Aorta (tissue), 5 donors: ENCODE data around the gene SEC23IP. TPM values are rescaled to one million over a fixed set of nuclear protein-coding genes. Genes with fewer than 3 reads are reported as not detected.

Source experiments
- ATAC-seq: fragments of 200-7000 bp; cut with Tn5 transposase; one replicate; pipeline ENCODE4 v1.9.1; 2022; ENCODE audit warnings: moderate library complexity; ENCODE audit not compliant: low FRiP score
- DNase-seq, 2 donors: peaks; one replicate each; pipeline ENCODE4 v3.0.0-alpha.2; 2020
- H3K27ac ChIP-seq, 2 donors: one replicate each; pipeline ENCODE4 v1.5.1; 2013; ENCODE audit warnings: low read length in 2 of 2, mild to moderate bottlenecking in 2 of 2, moderate library complexity in 2 of 2, control low read depth in 1 of 2, inconsistent platforms in 1 of 2, low read depth in 1 of 2
- H3K27me3 ChIP-seq, 2 donors: one replicate each; pipeline ENCODE4 v1.6.1; 2013; ENCODE audit warnings: control low read depth in 1 of 2, low read length in 1 of 2, mild to moderate bottlenecking in 1 of 2, moderate library complexity in 1 of 2; ENCODE audit not compliant: insufficient read depth in 2 of 2, control insufficient read depth in 1 of 2
- H3K36me3 ChIP-seq, 2 donors: one replicate each; pipeline ENCODE4 v1.6.1; 2013; ENCODE audit warnings: control low read depth in 1 of 2, low read length in 1 of 2, mild to moderate bottlenecking in 1 of 2; ENCODE audit not compliant: insufficient read depth in 2 of 2, control insufficient read depth in 1 of 2
- H3K4me1 ChIP-seq, 2 donors: one replicate each; pipeline ENCODE4 v1.6.1; 2013; ENCODE audit warnings: low read length in 2 of 2, control low read depth in 1 of 2, mild to moderate bottlenecking in 1 of 2, moderate library complexity in 1 of 2; ENCODE audit not compliant: insufficient read depth in 2 of 2, control insufficient read depth in 1 of 2
- H3K4me3 ChIP-seq, 2 donors: one replicate each; pipeline ENCODE4 v1.5.1; 2013; ENCODE audit warnings: low read length in 2 of 2, control low read depth in 1 of 2, mild to moderate bottlenecking in 1 of 2
- H3K9me3 ChIP-seq: one replicate; pipeline ENCODE4 v1.6.1; 2013; ENCODE audit warnings: mild to moderate bottlenecking, low read length; ENCODE audit not compliant: control insufficient read depth
- WGBS, 2 donors: extraction: QIAGEN DNeasy Blood & Tissue Kit; methylation state at CpG; one replicate each; pipeline ENCODE4 v1.1.7; 2013; 5-methylcytosine and 5-hydroxymethylcytosine counted together
- intact Hi-C, 2 donors: fragments of 100-400 bp; cut with DNase I; formaldehyde crosslinking; loops; one replicate each; pipeline versions ENCODE4 v1.14.2 to v1.15.0; 2022
- polyA plus RNA-seq, 2 donors: library from polyadenylated mRNA; stranded (reverse); fragments of 200-250 nt; gene quantifications; one replicate each; pipeline ENCODE4 v1.2.3, GENCODE V29; 2013
- total RNA-seq, 2 donors: library from RNA; stranded (reverse); fragmentation: NEBNext Ultra II Directional; extraction: Animal tissue kit (Norgen Biotek cat#: 25700); gene quantifications; one replicate each; pipeline ENCODE4 v1.2.1, GENCODE V29; 2021
- donor health status: healthy with polysubstance abuse.
- donor health status: Bipolar disorder and iron deficiency.
- donor health status: DM: no; HTN: no; CAD: no.
- donor health status: DM: no; HTN: no; CAD: no.
- donor health status: DM: yes; HTN: yes; CAD: no.

Gene SEC23IP
- total and polyA plus RNA-seq, 4 donors, result 7.2 to 52.0 (median 28.7) TPM

DNA sequence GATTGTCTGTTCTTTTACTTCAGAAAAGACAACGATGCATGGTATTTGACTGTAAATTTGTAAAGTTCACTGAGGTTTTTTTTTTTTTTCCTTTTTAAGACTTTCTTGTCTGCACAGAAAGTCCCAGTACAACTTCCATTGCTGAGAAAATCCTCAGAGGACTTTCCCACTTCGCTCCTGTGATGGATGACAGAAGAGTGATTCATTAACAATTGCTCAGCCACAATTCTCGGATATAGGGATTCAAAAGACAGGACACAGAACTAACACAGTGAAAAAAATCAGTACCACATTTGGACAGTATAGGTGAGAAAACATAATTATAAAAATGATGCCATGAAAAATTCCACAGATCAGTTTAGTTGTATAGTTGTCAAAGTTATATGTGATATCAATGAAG lies 48.0 kb downstream of the SEC23IP start:
- peaks cover 4 to 8% of the 10 kb centered on the region in 2 donors for H3K36me3 ChIP-seq
- ATAC-seq, result no peak
- H3K4me1 ChIP-seq, result no peaks in the 10 kb centered on the region
- intact Hi-C loops, result no loop called here
- no peak for DNase-seq
- no peaks in the 10 kb centered on the region for H3K9me3 ChIP-seq
- no peak overlapping the region for H3K27ac ChIP-seq
- WGBS, 2 donors, result 64 to 66% methylated on average over 3 of the region's 3 CpGs
- H3K4me3 ChIP-seq, result no peak overlapping the region
- no peaks in the 10 kb centered on the region for H3K27me3 ChIP-seq

DNA sequence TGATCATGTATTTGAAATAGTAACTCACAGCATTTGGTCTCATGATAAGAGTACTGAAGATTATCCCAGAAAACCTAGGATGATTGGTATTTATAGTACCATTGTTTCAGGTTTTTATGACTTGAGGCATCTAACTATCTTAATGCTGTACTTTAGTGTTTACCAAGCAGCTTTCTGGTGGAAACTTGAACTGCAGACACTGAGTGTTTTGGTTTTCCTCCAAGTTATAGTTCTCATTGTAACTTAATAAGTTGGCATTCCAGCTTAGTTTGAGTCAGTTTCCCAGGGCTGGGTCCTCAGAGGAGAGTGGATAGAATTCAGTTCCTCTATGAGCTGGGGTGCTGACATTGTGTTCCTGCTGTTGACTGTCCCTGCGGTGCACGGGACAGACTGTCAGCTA lies 50.4 kb downstream of the SEC23IP start:
- H3K27ac ChIP-seq, result no peak overlapping the region
- no peaks in the 10 kb centered on the region for H3K9me3 ChIP-seq
- whole genome bisulfite sequencing, 2 donors, result 90 to 93% methylated on average over 2 of the region's 2 CpGs
- no peaks in the 10 kb centered on the region for H3K27me3 ChIP-seq
- no peaks in the 10 kb centered on the region for H3K4me1 ChIP-seq
- intact Hi-C loops, result no loop called here
- ATAC-seq, result no peak
- no peak for DNase-seq
- peaks cover 4 to 6% of the 10 kb centered on the region in 2 donors for H3K36me3 ChIP-seq
- no peak overlapping the region for H3K4me3 ChIP-seq

DNA sequence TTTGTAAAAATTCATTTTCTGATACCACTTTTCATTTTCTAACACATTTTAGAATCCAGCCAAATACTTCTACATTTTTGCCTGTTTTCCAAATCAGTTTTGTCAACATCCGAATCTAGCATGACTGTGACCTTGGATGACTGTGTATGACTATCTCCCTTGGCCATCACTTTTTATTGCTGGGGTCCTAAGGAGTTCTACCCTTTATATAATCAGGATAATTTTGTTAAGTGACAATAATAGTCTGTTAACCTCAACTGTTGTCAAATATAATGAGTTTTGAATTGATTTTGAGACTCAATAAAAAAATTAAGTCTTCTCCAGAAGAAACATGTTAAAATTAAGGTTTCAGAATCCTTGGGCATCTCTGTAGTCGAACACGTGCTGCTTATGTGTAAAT lies 53.3 kb downstream of the SEC23IP start:
- Histone ChIP-seq H3K27me3 (no peaks in the 10 kb centered on the region), H3K27ac (no peak overlapping the region), H3K9me3 (no peaks in the 10 kb centered on the region), H3K4me1 (no peaks in the 10 kb centered on the region), H3K4me3 (no peak overlapping the region), H3K36me3 (peaks cover 4 to 6% of the 10 kb centered on the region in 2 donors)
- DNase-seq, result no peak
- no peak for ATAC-seq
- intact Hi-C loops, result no loop called here
- 55 to 59% methylated on average over 3 of the region's 3 CpGs for WGBS, 2 donors

DNA sequence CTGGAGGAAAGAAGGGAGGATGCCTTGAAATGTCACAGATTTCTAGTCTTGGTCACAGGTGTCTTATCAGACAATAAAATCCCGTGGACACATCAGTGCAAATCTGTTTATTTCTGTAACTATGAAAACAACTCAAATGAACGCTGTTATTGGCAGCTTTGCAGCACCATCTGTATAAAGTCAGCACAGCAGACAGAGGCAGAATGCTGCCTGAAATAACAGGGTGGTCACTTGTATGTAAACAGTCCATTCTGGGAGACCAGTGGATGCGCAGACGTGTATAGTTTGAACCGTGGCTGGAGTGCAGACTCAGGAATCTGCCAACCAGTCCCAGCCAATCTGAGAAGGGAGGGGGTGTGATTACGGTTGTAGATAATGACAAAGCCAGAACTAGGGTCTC lies 54.8 kb downstream of the SEC23IP start:
- Histone ChIP-seq H3K9me3 (no peaks in the 10 kb centered on the region), H3K36me3 (peaks cover 0 to 6% of the 10 kb centered on the region in 2 donors), H3K4me1 (no peaks in the 10 kb centered on the region), H3K27ac (no peak overlapping the region), H3K27me3 (no peaks in the 10 kb centered on the region), H3K4me3 (no peak overlapping the region)
- ATAC-seq (no peak), DNase-seq (no peak)
- intact Hi-C loops, result no loop called here
- WGBS, 2 donors, result 11 to 14% methylated on average over 6 of the region's 6 CpGs

DNA sequence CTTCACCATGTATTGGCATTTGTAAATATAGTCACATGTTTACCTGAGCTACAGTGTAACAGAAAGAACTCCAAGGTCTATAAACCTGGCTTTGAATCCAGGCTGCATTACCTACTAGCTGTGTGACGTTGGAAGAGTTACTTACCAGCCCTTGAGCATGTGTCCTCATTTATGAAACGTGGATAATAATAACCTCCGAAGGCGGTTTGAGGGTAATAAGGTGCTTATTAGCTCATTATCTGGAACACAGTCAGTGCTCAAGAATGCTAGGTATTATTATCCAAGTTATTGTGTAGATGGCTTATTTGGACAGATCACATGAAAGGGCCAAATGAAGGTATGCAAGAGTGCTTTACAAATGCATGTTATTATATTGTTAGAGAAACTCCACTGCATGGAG lies 64.9 kb downstream of the SEC23IP start:
- 77 to 81% methylated on average over 4 of the region's 4 CpGs for WGBS, 2 donors

DNA sequence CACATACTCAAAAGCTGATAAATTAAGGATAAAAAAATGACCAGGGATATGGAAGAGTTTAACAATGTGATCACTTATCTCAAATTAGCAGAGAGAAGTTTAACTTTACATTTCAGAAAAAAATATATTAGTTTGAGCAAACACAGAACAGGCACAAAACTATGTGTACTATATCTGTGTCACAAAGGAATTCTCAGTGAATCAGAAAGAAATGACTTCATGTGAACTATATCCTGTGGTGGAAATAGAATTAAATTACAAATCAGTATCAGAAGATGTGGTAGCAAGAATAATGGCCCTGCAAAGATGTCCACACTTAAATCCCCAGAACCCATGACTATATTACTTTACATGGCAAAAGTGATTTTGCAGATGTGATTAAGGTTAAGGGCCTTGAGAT lies 70.3 kb downstream of the SEC23IP start:
- ATAC-seq (no peak), DNase-seq (no peak)
- H3K4me1 ChIP-seq, result no peaks in the 10 kb centered on the region
- H3K27me3 ChIP-seq, result peaks cover 0 to 1% of the 10 kb centered on the region in 2 donors
- no peak overlapping the region for H3K27ac ChIP-seq
- intact Hi-C loops, result no loop called here
- no peaks in the 10 kb centered on the region for H3K36me3 ChIP-seq
- peaks cover 7% of the 10 kb centered on the region for H3K9me3 ChIP-seq
- H3K4me3 ChIP-seq, result no peak overlapping the region

More for the DNA sequence above, 64.9 kb downstream of the SEC23IP start:
- Histone ChIP-seq H3K4me3 (no peak overlapping the region), H3K36me3 (peaks cover 0 to 2% of the 10 kb centered on the region in 2 donors), H3K27ac (no peak overlapping the region), H3K4me1 (no peaks in the 10 kb centered on the region), H3K9me3 (no peaks in the 10 kb centered on the region), H3K27me3 (no peaks in the 10 kb centered on the region)
- intact Hi-C loops, result no loop called here
- DNase-seq (no peak), ATAC-seq (no peak)

DNA sequence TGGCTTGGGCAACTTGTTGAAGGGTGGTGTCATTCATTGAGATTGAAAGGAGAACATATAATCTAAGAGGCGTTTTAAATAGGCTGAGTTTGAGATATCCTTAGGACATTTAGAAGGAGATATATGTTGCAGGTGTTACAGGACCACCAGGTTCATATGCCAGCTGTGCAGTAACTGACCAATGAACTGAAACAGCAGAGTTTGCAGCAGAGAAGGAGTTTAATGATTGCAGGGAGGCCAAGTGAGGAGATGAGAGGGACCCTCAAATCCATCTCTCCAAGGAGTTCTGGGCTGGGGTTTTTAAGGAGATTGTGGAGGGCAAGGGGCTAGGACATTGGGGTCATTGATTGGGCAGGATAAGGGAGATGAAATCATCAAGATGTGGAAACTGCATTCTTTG lies 74.5 kb downstream of the SEC23IP start:
- Histone ChIP-seq H3K36me3 (no peaks in the 10 kb centered on the region), H3K4me3 (no peak overlapping the region), H3K4me1 (no peaks in the 10 kb centered on the region), H3K27me3 (peaks cover 0 to 1% of the 10 kb centered on the region in 2 donors), H3K9me3 (peaks cover 8% of the 10 kb centered on the region), H3K27ac (no peak overlapping the region)
- intact Hi-C loops, result no loop called here
- WGBS, 2 donors, result 60 to 71% methylated on average over 1 of the region's 1 CpG
- ATAC-seq (no peak), DNase-seq (no peak)

DNA sequence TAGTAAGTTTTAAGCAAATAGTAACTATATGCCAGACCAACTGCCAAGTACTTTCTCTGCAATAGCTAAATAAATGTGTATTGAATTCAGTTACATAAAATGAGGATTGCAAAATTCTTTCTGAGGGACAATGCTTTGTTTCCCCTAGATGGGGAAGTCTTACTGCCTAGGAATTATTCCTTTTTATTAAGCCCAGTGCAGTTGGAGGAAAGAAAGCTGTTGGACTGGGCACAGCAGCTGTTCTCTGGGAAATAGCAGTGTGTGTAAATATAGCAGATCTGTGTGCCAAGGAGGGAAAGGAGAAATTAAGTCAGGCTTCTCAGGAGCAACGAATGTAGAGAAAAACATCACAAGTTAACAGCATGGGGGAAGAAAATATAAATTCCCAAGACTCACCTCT lies 77.1 kb downstream of the SEC23IP start:
- peaks cover 7% of the 10 kb centered on the region for H3K9me3 ChIP-seq
- H3K27ac ChIP-seq, result no peak overlapping the region
- no peak overlapping the region for H3K4me3 ChIP-seq
- H3K4me1 ChIP-seq, result no peaks in the 10 kb centered on the region
- peaks cover 0 to 1% of the 10 kb centered on the region in 2 donors for H3K27me3 ChIP-seq
- no peaks in the 10 kb centered on the region for H3K36me3 ChIP-seq
- intact Hi-C loops, result no loop called here
- 39 to 42% methylated on average over 1 of the region's 1 CpG for WGBS, 2 donors
- ATAC-seq, result no peak
- no peak for DNase-seq

DNA sequence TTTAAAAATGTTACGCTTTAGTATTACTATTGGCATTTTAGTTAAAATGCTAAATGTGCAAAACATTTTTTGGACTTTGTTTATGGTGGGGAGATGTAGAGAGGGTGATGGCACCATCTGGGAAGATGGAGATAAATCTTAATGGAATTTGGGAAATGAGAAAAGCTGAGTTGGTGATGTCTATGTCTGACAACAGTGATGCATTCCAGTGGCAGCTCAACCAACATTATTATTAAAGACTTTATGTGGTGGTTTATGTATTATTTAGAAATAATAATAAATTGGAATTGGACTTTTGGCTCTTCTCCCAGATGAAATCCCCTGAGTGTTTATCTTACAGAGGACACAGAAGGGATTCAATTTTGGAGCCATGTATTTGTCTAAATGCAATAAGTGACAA lies 77.6 kb downstream of the SEC23IP start:
- 84 to 93% methylated on average over 1 of the region's 1 CpG for WGBS, 2 donors
- ATAC-seq, result no peak

More for the DNA sequence above, 77.6 kb downstream of the SEC23IP start:
- peaks cover 0 to 1% of the 10 kb centered on the region in 2 donors for H3K27me3 ChIP-seq
- peaks cover 7% of the 10 kb centered on the region for H3K9me3 ChIP-seq
- intact Hi-C loops, result no loop called here
- no peak for DNase-seq
- H3K27ac ChIP-seq, result no peak overlapping the region
- H3K36me3 ChIP-seq, result no peaks in the 10 kb centered on the region
- no peak overlapping the region for H3K4me3 ChIP-seq
- no peaks in the 10 kb centered on the region for H3K4me1 ChIP-seq
